Hindlimb muscle (tissue), 1 donor: Measurements from ENCODE around the gene CLASP1. TPM values are rescaled to one million over a fixed set of nuclear protein-coding genes. Genes with fewer than 3 reads are reported as not detected.

Source experiments
- DNase-seq: peaks from one replicate; pipeline ENCODE4 v3.0.0-alpha.2; 2013
- polyA plus RNA-seq: library from polyadenylated mRNA; unstranded; fragments of 120-200 nt; gene quantifications from one replicate; pipeline ENCODE4 v1.2.1, GENCODE V29; 2013; ENCODE audit not compliant: insufficient read length

Gene CLASP1
- polyA plus RNA-seq, 1 donor: 69.7 TPM

- DNase-seq: no peak
Measured at GRCh38 chr2:121536347-121536746, 112.9 kb downstream of the CLASP1 start.

GRCh38 chr2:121534007-121534406 lies 115.3 kb downstream of the CLASP1 start:
- DNase-seq: no peak

GRCh38 chr2:121532894-121533293 lies 116.4 kb downstream of the CLASP1 start:
- no peak for DNase-seq

- DNase-seq: peak; percentile 21
Measured at GRCh38 chr2:121532347-121532766, 116.9 kb downstream of the CLASP1 start.

- peak; percentile 86 for DNase-seq
Measured at GRCh38 chr2:121530212-121530705, 119.0 kb downstream of the CLASP1 start.

- peak; percentile 85 for DNase-seq
Measured at GRCh38 chr2:121529439-121530211, 119.6 kb downstream of the CLASP1 start.

- DNase-seq: peak; percentile 23
Measured at GRCh38 chr2:121527009-121527682, 122.1 kb downstream of the CLASP1 start.

GRCh38 chr2:121524685-121525425 lies 124.4 kb downstream of the CLASP1 start:
- no peak for DNase-seq

- DNase-seq: no peak
Measured at GRCh38 chr2:121521359-121521758, 127.9 kb downstream of the CLASP1 start.

GRCh38 chr2:121520641-121520994 lies 128.6 kb downstream of the CLASP1 start:
- DNase-seq: no peak

- DNase-seq: no peak
Measured at GRCh38 chr2:121519732-121520640, 129.3 kb downstream of the CLASP1 start.

- DNase-seq: no peak
Measured at GRCh38 chr2:121519153-121519552, 130.1 kb downstream of the CLASP1 start.

GRCh38 chr2:121513597-121514333 lies 135.5 kb downstream of the CLASP1 start:
- no peak for DNase-seq

GRCh38 chr2:121510857-121511256 lies 138.4 kb downstream of the CLASP1 start:
- no peak for DNase-seq

GRCh38 chr2:121506621-121507020 lies 142.6 kb downstream of the CLASP1 start:
- DNase-seq: no peak

- no peak for DNase-seq
Measured at GRCh38 chr2:121505986-121506586, 143.2 kb downstream of the CLASP1 start.

GRCh38 chr2:121505005-121505404 lies 144.3 kb downstream of the CLASP1 start:
- no peak for DNase-seq

- DNase-seq: no peak
Measured at GRCh38 chr2:121504316-121504715, 144.9 kb downstream of the CLASP1 start.

GRCh38 chr2:121502781-121503180 lies 146.5 kb downstream of the CLASP1 start:
- no peak for DNase-seq

GRCh38 chr2:121502246-121502645 lies 147.0 kb downstream of the CLASP1 start:
- no peak for DNase-seq

- DNase-seq: no peak
Measured at GRCh38 chr2:121501554-121501953, 147.7 kb downstream of the CLASP1 start.
